H9 (cell line): Measurements from ENCODE around the gene GLYR1. TPM values are rescaled to one million over a fixed set of nuclear protein-coding genes. Genes with fewer than 3 reads are reported as not detected.

ENCODE experiments used
- DNase-seq: peaks from one replicate; pipeline ENCODE4 v3.0.0-alpha.2; 2017
- H2AFZ ChIP-seq: one replicate; pipeline ENCODE4 v1.6.1; 2013; ENCODE audit warnings: mild to moderate bottlenecking, low read length, control low read depth, moderate library complexity
- H2AK5ac ChIP-seq: 2 replicates; pipeline ENCODE4 v1.6.1; 2013; ENCODE audit warnings: low read length, control low read depth, mixed read lengths; ENCODE audit not compliant: insufficient read length
- H2BK120ac ChIP-seq: one replicate; pipeline ENCODE4 v1.6.1; 2013; ENCODE audit warnings: low read depth, mild to moderate bottlenecking, low read length, control low read depth, inconsistent platforms; ENCODE audit not compliant: poor library complexity, severe bottlenecking
- H2BK12ac ChIP-seq: 2 replicates; pipeline ENCODE4 v1.6.1; 2013; ENCODE audit warnings: low read length, control low read depth, mixed read lengths, low read depth; ENCODE audit not compliant: insufficient read length
- H2BK15ac ChIP-seq: 2 replicates; pipeline ENCODE4 v1.6.1; 2013; ENCODE audit warnings: low read depth, low read length, control low read depth
- H2BK20ac ChIP-seq: one replicate; pipeline ENCODE4 v1.6.1; 2013; ENCODE audit warnings: low read depth, mild to moderate bottlenecking, low read length, control low read depth, inconsistent platforms; ENCODE audit not compliant: poor library complexity, severe bottlenecking
- H2BK5ac ChIP-seq: 2 replicates; pipeline ENCODE4 v1.6.1; 2013; ENCODE audit warnings: low read length, control low read depth, mixed read lengths; ENCODE audit not compliant: insufficient read length
- H3K14ac ChIP-seq: 2 replicates; pipeline ENCODE4 v1.6.1; 2013; ENCODE audit warnings: low read length, control low read depth; ENCODE audit not compliant: insufficient read depth
- H3K18ac ChIP-seq: 2 replicates; pipeline ENCODE4 v1.6.1; 2013; ENCODE audit warnings: low read depth, mild to moderate bottlenecking, mixed read lengths, low read length, control low read depth; ENCODE audit not compliant: insufficient read length
- H3K23ac ChIP-seq: 2 replicates; pipeline ENCODE4 v1.6.1; 2013; ENCODE audit warnings: low read length, control low read depth, mixed read lengths, low read depth; ENCODE audit not compliant: insufficient read length
- H3K23me2 ChIP-seq: 2 replicates; pipeline ENCODE4 v1.6.1; 2013; ENCODE audit warnings: low read depth, mild to moderate bottlenecking, mixed read lengths, low read length, control low read depth; ENCODE audit not compliant: insufficient read length, poor library complexity, severe bottlenecking
- H3K27ac ChIP-seq: 2 replicates; pipeline ENCODE4 v1.5.1; 2013; ENCODE audit warnings: low read length, control low read depth, mixed read lengths, low read depth; ENCODE audit not compliant: insufficient read length
- H3K27me3 ChIP-seq: 2 replicates; pipeline ENCODE4 v1.6.1; 2013; ENCODE audit warnings: low read length, control low read depth, inconsistent platforms; ENCODE audit not compliant: insufficient read depth
- H3K4ac ChIP-seq: 2 replicates; pipeline ENCODE4 v1.6.1; 2013; ENCODE audit warnings: low read depth, mild to moderate bottlenecking, control low read depth, inconsistent platforms, low read length, moderate library complexity
- H3K4me1 ChIP-seq: 2 replicates; pipeline ENCODE4 v1.6.1; 2013; ENCODE audit warnings: low read length, control low read depth, inconsistent platforms; ENCODE audit not compliant: insufficient read depth
- H3K4me2 ChIP-seq: 2 replicates; pipeline ENCODE4 v1.6.1; 2013; ENCODE audit warnings: low read length, control low read depth, mixed read lengths; ENCODE audit not compliant: insufficient read length, insufficient read depth
- H3K56ac ChIP-seq: 2 replicates; pipeline ENCODE4 v1.6.1; 2013; ENCODE audit warnings: low read depth, mild to moderate bottlenecking, mixed read lengths, low read length, control low read depth; ENCODE audit not compliant: insufficient read length
- H3K79me1 ChIP-seq: 2 replicates; pipeline ENCODE4 v1.6.1; 2013; ENCODE audit warnings: low read depth, mild to moderate bottlenecking, moderate library complexity, low read length, control low read depth, inconsistent platforms; ENCODE audit not compliant: insufficient read depth, poor library complexity, severe bottlenecking
- H3K79me2 ChIP-seq: 2 replicates; pipeline ENCODE4 v1.6.1; 2013; ENCODE audit warnings: low read length, control low read depth, inconsistent platforms; ENCODE audit not compliant: insufficient read depth
- H3K9ac ChIP-seq: 2 replicates; pipeline ENCODE4 v1.6.1; 2013; ENCODE audit warnings: low read length, control low read depth, mixed read lengths; ENCODE audit not compliant: insufficient read length; ENCODE audit errors: extremely low read depth
- H3K9me3 ChIP-seq: one replicate; pipeline ENCODE4 v1.6.1; 2013; ENCODE audit warnings: low read depth, low read length, inconsistent platforms; ENCODE audit not compliant: control insufficient read depth
- H3T11ph ChIP-seq: one replicate; pipeline ENCODE4 v1.6.1; 2013; ENCODE audit warnings: mild to moderate bottlenecking, low read length, control low read depth, inconsistent platforms
- H4K20me1 ChIP-seq: one replicate; pipeline ENCODE4 v1.6.1; 2013; ENCODE audit not compliant: control insufficient read depth, insufficient read length, insufficient read depth
- H4K5ac ChIP-seq: 2 replicates; pipeline ENCODE4 v1.6.1; 2013; ENCODE audit warnings: low read depth, mild to moderate bottlenecking, mixed read lengths, low read length, control low read depth; ENCODE audit not compliant: insufficient read length
- H4K8ac ChIP-seq: replicated peaks from 2 replicates; pipeline ENCODE4 v1.6.1; 2013; ENCODE audit warnings: low read length, control low read depth, mixed read lengths, low read depth; ENCODE audit not compliant: insufficient read length
- H4K91ac ChIP-seq: 2 replicates; pipeline ENCODE4 v1.6.1; 2013; ENCODE audit warnings: low read depth, mild to moderate bottlenecking, moderate library complexity, mixed read lengths, low read length, control low read depth; ENCODE audit not compliant: insufficient read length
- H3K27ac Mint-ChIP-seq, 3 experiments: 2 replicates in 2 of 3; 3 replicates in 1 of 3; pipeline ENCODE4 v1.8.0; 2020 to 2021; ENCODE audit warnings: mixed read lengths in 3 of 3, mild to moderate bottlenecking in 1 of 3, moderate library complexity in 1 of 3
- H3K27me3 Mint-ChIP-seq: 2 replicates; pipeline ENCODE4 v1.8.0; 2021; ENCODE audit warnings: low read depth, mild to moderate bottlenecking, moderate library complexity, mixed read lengths
- H3K36me3 Mint-ChIP-seq, 3 experiments: 2 replicates in 2 of 3; 3 replicates in 1 of 3; pipeline ENCODE4 v1.8.0; 2020 to 2021; ENCODE audit warnings: low read depth in 3 of 3, mixed read lengths in 3 of 3; ENCODE audit not compliant: insufficient read depth in 1 of 3
- H3K4me1 Mint-ChIP-seq, 2 experiments: 2 replicates each; pipeline ENCODE4 v1.8.0; 2020; ENCODE audit warnings: mixed read lengths in 2 of 2
- H3K4me3 Mint-ChIP-seq, 2 experiments: 2 replicates in 1 of 2; 3 replicates in 1 of 2; pipeline ENCODE4 v1.8.0; 2020 to 2021; ENCODE audit warnings: mild to moderate bottlenecking in 2 of 2, mixed read lengths in 2 of 2, moderate library complexity in 1 of 2
- H3K9me3 Mint-ChIP-seq, 2 experiments: 2 replicates in 1 of 2; 3 replicates in 1 of 2; pipeline ENCODE4 v1.8.0; 2020; ENCODE audit warnings: mild to moderate bottlenecking in 2 of 2, mixed read lengths in 2 of 2, moderate library complexity in 1 of 2
- CTCF ChIP-seq: fragments of 200-600 bp; sonication (generic); conservative IDR thresholded peaks from 3 replicates; pipeline ENCODE4 v1.8.0; 2021; ENCODE audit warnings: antibody characterized with exemption, mild to moderate bottlenecking
- WGBS: extraction: QIAGEN DNeasy Blood & Tissue Kit; methylation state at CpG from one replicate; pipeline ENCODE4 v1.1.7; 2013; ENCODE audit warnings: missing lambda C conversion rate, low lambda C conversion rate, mixed read lengths; ENCODE audit not compliant: insufficient read length; ENCODE audit errors: extremely low coverage; 5-methylcytosine and 5-hydroxymethylcytosine counted together
- total RNA-seq: library from RNA; stranded (reverse); gene quantifications from 2 replicates; pipeline ENCODE4 v1.2.1, GENCODE V29; 2021

The GLYR1 gene
- total RNA-seq, 1 experiment from 2014 or later, result 114 TPM

GRCh38 chr16:4883501-4883900 lies 36.4 kb upstream of the GLYR1 start:
- H2BK12ac ChIP-seq, result no peak overlapping the region
- H4K5ac ChIP-seq, result no peak overlapping the region
- H2BK5ac ChIP-seq, result no peak overlapping the region
- H3T11ph ChIP-seq, result no peak overlapping the region
- H3K27ac ChIP-seq, result no peak overlapping the region
- DNase-seq, result no peak
- no peak overlapping the region for H2AK5ac ChIP-seq
- H3K23me2 ChIP-seq, result no peaks in the 10 kb centered on the region
- H3K79me1 ChIP-seq, result no peaks in the 10 kb centered on the region
- H3K27me3 ChIP-seq, result no peaks in the 10 kb centered on the region
- no peaks in the 10 kb centered on the region for H4K20me1 ChIP-seq
- no peak for TF ChIP-seq CTCF
- no peaks in the 10 kb centered on the region for H3K4me1 Mint-ChIP-seq
- no peak overlapping the region for H4K91ac ChIP-seq
- no peak overlapping the region for H3K23ac ChIP-seq
- no peak overlapping the region for H3K27ac Mint-ChIP-seq
- no peak overlapping the region for H2AFZ ChIP-seq
- peaks cover 47 to 98% (median 89%) of the 10 kb centered on the region in 3 experiments for H3K36me3 Mint-ChIP-seq
- no peak overlapping the region for H2BK20ac ChIP-seq
- no peak overlapping the region for H3K4me2 ChIP-seq
- no peak overlapping the region for H3K4ac ChIP-seq
- H2BK120ac ChIP-seq, result no peak overlapping the region
- H3K9me3 ChIP-seq, result no peaks in the 10 kb centered on the region
- H3K79me2 ChIP-seq, result no peaks in the 10 kb centered on the region
- WGBS, result no CpG with 5 or more reads among the region's 25 CpGs
- H3K4me3 Mint-ChIP-seq, result no peak overlapping the region
- no peak overlapping the region for H3K14ac ChIP-seq
- H3K27me3 Mint-ChIP-seq, result no peaks in the 10 kb centered on the region
- no peak overlapping the region for H3K18ac ChIP-seq
- no peaks in the 10 kb centered on the region for H3K9me3 Mint-ChIP-seq
- H4K8ac ChIP-seq, result no peak overlapping the region
- no peak overlapping the region for H2BK15ac ChIP-seq
- no peak overlapping the region for H3K9ac ChIP-seq
- no peaks in the 10 kb centered on the region for H3K4me1 ChIP-seq
- no peak overlapping the region for H3K56ac ChIP-seq
